ENCODE results near the gene SPDYE3.
"Not testable (repeated sequence)": the region's sequence is repeated elsewhere in the genome, so short reads cannot be mapped to it uniquely, and the experiment has no call there.

DNA sequence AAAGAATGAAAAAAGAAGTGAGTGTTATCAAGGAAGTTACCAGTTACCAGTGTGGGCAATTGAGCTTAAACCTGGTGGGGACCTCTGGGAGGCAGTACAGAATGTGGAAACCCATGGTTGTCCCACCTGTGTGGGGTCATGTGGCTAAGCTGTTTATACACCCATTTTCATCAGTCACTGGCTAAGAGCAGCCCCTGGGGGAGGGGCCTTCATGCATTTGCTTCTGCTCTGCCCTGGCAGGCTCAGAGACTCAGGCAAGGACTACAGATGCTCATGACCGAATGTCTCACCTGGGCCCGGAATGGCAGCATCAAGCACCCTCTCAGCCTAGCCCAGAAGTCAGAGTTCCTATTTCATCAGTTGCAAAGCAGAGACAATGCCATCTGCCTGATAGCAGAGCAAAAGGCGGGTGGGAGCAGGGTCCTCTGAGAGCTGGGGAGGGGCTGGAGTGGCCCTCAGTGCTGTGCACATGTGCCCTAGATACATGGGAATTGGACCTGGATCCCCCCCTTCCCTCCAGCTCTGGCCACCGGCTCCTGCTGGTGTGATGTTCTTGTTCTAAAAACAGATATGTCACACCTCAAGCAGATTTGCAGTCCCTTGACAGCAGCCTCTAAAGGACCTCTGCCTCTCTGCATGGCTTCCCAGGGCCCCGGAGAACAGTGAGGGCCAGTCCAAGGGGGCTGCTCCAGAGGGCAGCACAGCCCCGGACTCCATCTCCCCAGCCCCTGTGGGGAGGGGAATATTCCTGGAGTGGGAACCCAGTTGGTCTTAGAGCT is 20.1 kb upstream of the SPDYE3 start:
- TF ChIP-seq, protein P1, sequence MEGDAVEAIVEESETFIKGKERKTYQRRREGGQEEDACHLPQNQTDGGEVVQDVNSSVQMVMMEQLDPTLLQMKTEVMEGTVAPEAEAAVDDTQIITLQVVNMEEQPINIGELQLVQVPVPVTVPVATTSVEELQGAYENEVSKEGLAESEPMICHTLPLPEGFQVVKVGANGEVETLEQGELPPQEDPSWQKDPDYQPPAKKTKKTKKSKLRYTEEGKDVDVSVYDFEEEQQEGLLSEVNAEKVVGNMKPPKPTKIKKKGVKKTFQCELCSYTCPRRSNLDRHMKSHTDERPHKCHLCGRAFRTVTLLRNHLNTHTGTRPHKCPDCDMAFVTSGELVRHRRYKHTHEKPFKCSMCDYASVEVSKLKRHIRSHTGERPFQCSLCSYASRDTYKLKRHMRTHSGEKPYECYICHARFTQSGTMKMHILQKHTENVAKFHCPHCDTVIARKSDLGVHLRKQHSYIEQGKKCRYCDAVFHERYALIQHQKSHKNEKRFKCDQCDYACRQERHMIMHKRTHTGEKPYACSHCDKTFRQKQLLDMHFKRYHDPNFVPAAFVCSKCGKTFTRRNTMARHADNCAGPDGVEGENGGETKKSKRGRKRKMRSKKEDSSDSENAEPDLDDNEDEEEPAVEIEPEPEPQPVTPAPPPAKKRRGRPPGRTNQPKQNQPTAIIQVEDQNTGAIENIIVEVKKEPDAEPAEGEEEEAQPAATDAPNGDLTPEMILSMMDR (IDR thresholded peaks at IDR 0.05): not testable (repeated sequence)
- not testable (repeated sequence) for TF ChIP-seq POLR2A, POLR2AphosphoS5 (IDR thresholded peaks at IDR 0.05)

Measured in prostate gland (tissue), 2 donors.